ENCODE results near the gene C2CD2L. TPM values are rescaled to one million over a fixed set of nuclear protein-coding genes. Genes with fewer than 3 reads are reported as not detected.

The C2CD2L gene
- polyA plus RNA-seq, 2 of the 4 experiments (the other 2 are of a cell fraction), result 2.4 to 4.8 TPM

DNA sequence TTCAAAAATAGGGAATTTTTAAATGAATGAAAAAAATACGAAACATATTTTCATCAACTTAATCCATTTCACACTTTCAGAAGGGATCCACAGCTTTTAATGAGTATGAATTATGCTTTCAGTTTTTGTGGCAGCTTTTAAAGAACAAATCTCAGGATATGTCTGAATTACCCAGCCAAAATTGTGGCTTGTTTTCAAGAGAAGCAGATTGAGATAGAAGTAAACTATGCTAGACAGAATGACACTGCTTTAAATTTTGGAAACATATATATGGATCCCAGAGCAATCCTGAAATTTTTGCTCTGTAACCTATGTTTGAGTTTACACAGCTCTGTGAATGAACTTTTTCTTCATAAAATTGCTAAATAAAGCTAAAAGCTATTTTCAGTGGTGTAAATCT, 11.8 kb downstream of the C2CD2L start:
- no peak for ATAC-seq
- H3K9me3 ChIP-seq, result no peaks in the 10 kb centered on the region
- H3K27ac ChIP-seq, result no peak overlapping the region
- H3K4me1 ChIP-seq, result peaks cover 10% of the 10 kb centered on the region; the same call in 1 of the 3 replicates
- DNase-seq (ENCODE audit: low read depth in 1 of 2, low spot score in 1 of 2), result no peak
- no peak overlapping the region for H3K4me3 ChIP-seq
- H3K4me2 ChIP-seq, result no peak overlapping the region
- 100% methylated on average over 1 of the region's 1 CpG for WGBS (ENCODE audit: missing lambda C conversion rate)
- ChIA-PET POLR2A (no interaction called here), CTCF (interaction anchor here (1.2 kb wide), 2 partner anchors 14 to 24 kb away, joined by 3 to 4 read pairs; a partner anchor contains a TSS)
- no peak for TF ChIP-seq BHLHE40 (IDR thresholded peaks at IDR 0.05; ENCODE audit: low read depth, low read length)
- no peak for TF ChIP-seq CEBPB (IDR thresholded peaks at IDR 0.05)
- no peak for TF ChIP-seq JUN (IDR thresholded peaks at IDR 0.05)
- TF ChIP-seq ZFP36 (IDR thresholded peaks at IDR 0.05; ENCODE audit: borderline replicate concordance, partially characterized antibody), result no peak
- TF ChIP-seq GATA3 (IDR thresholded peaks at IDR 0.05; ENCODE audit: borderline replicate concordance), result no peak
- TF ChIP-seq HOXA7 (CRISPR knock-in tag; IDR thresholded peaks at IDR 0.05), result no peak
- TF ChIP-seq NR3C1 (IDR thresholded peaks at IDR 0.05), result no peak
- TF ChIP-seq RAD21 (conservative IDR thresholded peaks at IDR 0.05 in 1 of 2, IDR thresholded peaks at IDR 0.05 in 1 of 2), result no peak
- TF ChIP-seq, protein P1, sequence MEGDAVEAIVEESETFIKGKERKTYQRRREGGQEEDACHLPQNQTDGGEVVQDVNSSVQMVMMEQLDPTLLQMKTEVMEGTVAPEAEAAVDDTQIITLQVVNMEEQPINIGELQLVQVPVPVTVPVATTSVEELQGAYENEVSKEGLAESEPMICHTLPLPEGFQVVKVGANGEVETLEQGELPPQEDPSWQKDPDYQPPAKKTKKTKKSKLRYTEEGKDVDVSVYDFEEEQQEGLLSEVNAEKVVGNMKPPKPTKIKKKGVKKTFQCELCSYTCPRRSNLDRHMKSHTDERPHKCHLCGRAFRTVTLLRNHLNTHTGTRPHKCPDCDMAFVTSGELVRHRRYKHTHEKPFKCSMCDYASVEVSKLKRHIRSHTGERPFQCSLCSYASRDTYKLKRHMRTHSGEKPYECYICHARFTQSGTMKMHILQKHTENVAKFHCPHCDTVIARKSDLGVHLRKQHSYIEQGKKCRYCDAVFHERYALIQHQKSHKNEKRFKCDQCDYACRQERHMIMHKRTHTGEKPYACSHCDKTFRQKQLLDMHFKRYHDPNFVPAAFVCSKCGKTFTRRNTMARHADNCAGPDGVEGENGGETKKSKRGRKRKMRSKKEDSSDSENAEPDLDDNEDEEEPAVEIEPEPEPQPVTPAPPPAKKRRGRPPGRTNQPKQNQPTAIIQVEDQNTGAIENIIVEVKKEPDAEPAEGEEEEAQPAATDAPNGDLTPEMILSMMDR (IDR thresholded peaks at IDR 0.05), result no peak
- no peak for TF ChIP-seq CHD4 (IDR thresholded peaks at IDR 0.05; ENCODE audit: borderline replicate concordance)
- TF ChIP-seq, protein P2, sequence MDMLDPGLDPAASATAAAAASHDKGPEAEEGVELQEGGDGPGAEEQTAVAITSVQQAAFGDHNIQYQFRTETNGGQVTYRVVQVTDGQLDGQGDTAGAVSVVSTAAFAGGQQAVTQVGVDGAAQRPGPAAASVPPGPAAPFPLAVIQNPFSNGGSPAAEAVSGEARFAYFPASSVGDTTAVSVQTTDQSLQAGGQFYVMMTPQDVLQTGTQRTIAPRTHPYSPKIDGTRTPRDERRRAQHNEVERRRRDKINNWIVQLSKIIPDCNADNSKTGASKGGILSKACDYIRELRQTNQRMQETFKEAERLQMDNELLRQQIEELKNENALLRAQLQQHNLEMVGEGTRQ (IDR thresholded peaks at IDR 0.05), result no peak
- no peak for TF ChIP-seq RCOR1 (IDR thresholded peaks at IDR 0.05; ENCODE audit: low read depth, low read length)
- TF ChIP-seq ZNF302 (CRISPR knock-in tag; IDR thresholded peaks at IDR 0.05), result no peak
- no peak for TF ChIP-seq TP53 (CRISPR knock-in tag; IDR thresholded peaks at IDR 0.05)
- TF ChIP-seq RNF2 (IDR thresholded peaks at IDR 0.05; ENCODE audit: borderline replicate concordance, low read depth), result no peak
- no peak for TF ChIP-seq HDAC2 (IDR thresholded peaks at IDR 0.05)
- TF ChIP-seq, protein P3, sequence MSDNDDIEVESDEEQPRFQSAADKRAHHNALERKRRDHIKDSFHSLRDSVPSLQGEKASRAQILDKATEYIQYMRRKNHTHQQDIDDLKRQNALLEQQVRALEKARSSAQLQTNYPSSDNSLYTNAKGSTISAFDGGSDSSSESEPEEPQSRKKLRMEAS (IDR thresholded peaks at IDR 0.05), result no peak
- TF ChIP-seq POLR2A (IDR thresholded peaks at IDR 0.05; ENCODE audit: low read length), result no peak
- no peak for TF ChIP-seq KDM5A (IDR thresholded peaks at IDR 0.05)
- TF ChIP-seq FOSL2 (IDR thresholded peaks at IDR 0.05), result no peak
- no peak for TF ChIP-seq FOSL2 (CRISPR knock-in tag; IDR thresholded peaks at IDR 0.05)
- no peak for FAIRE-seq

DNA sequence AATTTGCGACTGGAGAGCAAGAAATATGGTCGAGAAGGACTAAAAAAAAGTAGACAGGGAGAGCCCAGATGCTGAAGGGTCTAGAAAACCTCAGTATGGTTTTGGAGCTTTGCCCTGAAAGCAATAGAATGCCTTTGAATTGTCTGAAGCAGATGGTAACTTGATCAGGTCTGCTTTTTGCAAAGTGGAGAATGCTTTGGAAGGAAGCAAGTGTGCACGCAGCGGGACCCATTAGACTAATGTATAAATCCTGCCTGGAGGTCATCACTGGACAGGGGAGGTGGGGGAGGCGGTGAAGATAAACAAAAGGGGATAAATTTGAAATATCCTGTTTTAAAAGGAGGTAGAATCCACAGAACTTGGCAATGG, 13.5 kb downstream of the C2CD2L start:
- ChIA-PET POLR2A (interaction anchor here (1.9 to 2.4 kb wide), 2 partner anchors 9 to 13 kb away, joined by 9 to 11 read pairs; partner anchors contain the start of gene C2CD2L), CTCF (interaction anchor here (0.8 to 2.1 kb wide), 5 partner anchors 8 to 76 kb away, joined by 3 to 7 read pairs (median 3); no protein-coding TSS in a partner anchor)
- Histone ChIP-seq H3K4me1 (peaks cover 10% of the 10 kb centered on the region; the same call in 1 of the 3 replicates), H3K4me3 (peak overlapping the region; percentile 48), H3K27ac (peak overlapping the region; percentile 88 to 91), H3K4me2 (peak overlapping the region; percentile 78), H3K9me3 (no peaks in the 10 kb centered on the region)
- FAIRE-seq (no peak), ATAC-seq (no peak), DNase-seq (ENCODE audit: low read depth in 1 of 2, low spot score in 1 of 2) (no peak)
- no peak for TF ChIP-seq PHF8 (IDR thresholded peaks at IDR 0.05; ENCODE audit: borderline replicate concordance, low read depth)
- TF ChIP-seq ZC3H11A (IDR thresholded peaks at IDR 0.05), result no peak
- TF ChIP-seq POLR2A (IDR thresholded peaks at IDR 0.05; ENCODE audit: low read length), result no peak
- TF ChIP-seq, protein P3 (IDR thresholded peaks at IDR 0.05), result no peak
- no peak for TF ChIP-seq ZNF302 (CRISPR knock-in tag; IDR thresholded peaks at IDR 0.05)
- no peak for TF ChIP-seq E2F6 (IDR thresholded peaks at IDR 0.05; ENCODE audit: borderline replicate concordance, low read depth)
- no peak for TF ChIP-seq HOXB13 (CRISPR knock-in tag; IDR thresholded peaks at IDR 0.05; ENCODE audit: low read depth)
- no peak for TF ChIP-seq RNF2 (IDR thresholded peaks at IDR 0.05; ENCODE audit: borderline replicate concordance, low read depth)
- no peak for TF ChIP-seq NPAS2 (CRISPR knock-in tag; IDR thresholded peaks at IDR 0.05; ENCODE audit: borderline replicate concordance)
- TF ChIP-seq POLR2AphosphoS2 (conservative IDR thresholded peaks at IDR 0.05; ENCODE audit: low read length), result no peak
- TF ChIP-seq HOXB5 (CRISPR knock-in tag; IDR thresholded peaks at IDR 0.05), result no peak
- no peak for TF ChIP-seq FOXS1 (CRISPR knock-in tag; IDR thresholded peaks at IDR 0.05)
- TF ChIP-seq EHF (CRISPR knock-in tag; IDR thresholded peaks at IDR 0.05), result no peak
- WGBS (ENCODE audit: missing lambda C conversion rate), result 9% methylated on average over 5 of the region's 5 CpGs

Measured in A549 (cell line).